Memory B cell (primary cell): ENCODE data around the gene DCAF6.
A peak's percentile ranks its signal among the peaks of the same experiment; 100 is the strongest.

ENCODE experiments used
- ATAC-seq: fragments of 150-1000 bp; cut with Tn5 transposase; 2 replicates; pipeline ENCODE4 v1.10.0; 2021; ENCODE audit warnings: low read depth, mild to moderate bottlenecking, moderate library complexity
- DNase-seq, 2 donors: peaks; one replicate each; pipeline ENCODE4 v3.0.0; 2022; ENCODE audit warnings: low spot score in 2 of 2
- H3K27ac Mint-ChIP-seq: one replicate; pipeline ENCODE4 v1.8.0; 2022; ENCODE audit warnings: mild to moderate bottlenecking, moderate library complexity, mixed read lengths
- H3K27me3 Mint-ChIP-seq: one replicate; pipeline ENCODE4 v1.8.0; 2022; ENCODE audit warnings: mixed read lengths
- H3K36me3 Mint-ChIP-seq: one replicate; pipeline ENCODE4 v1.8.0; 2022; ENCODE audit warnings: mild to moderate bottlenecking, mixed read lengths
- H3K4me1 Mint-ChIP-seq: one replicate; pipeline ENCODE4 v1.8.0; 2022; ENCODE audit warnings: mixed read lengths
- H3K4me3 Mint-ChIP-seq: one replicate; pipeline ENCODE4 v1.8.0; 2022; ENCODE audit warnings: mild to moderate bottlenecking, moderate library complexity, mixed read lengths
- H3K9me3 Mint-ChIP-seq: one replicate; pipeline ENCODE4 v1.8.0; 2022; ENCODE audit warnings: mixed read lengths

DCAF6 gene

GRCh38 chr1:167929725-167930124 lies 6.8 kb upstream of the DCAF6 start:
- no peaks in the 10 kb centered on the region for H3K27me3 Mint-ChIP-seq
- H3K9me3 Mint-ChIP-seq: no peaks in the 10 kb centered on the region
- H3K4me1 Mint-ChIP-seq: peaks cover 11% of the 10 kb centered on the region
- ATAC-seq (no peak), DNase-seq (no peak)
- H3K27ac Mint-ChIP-seq: no peak overlapping the region
- H3K4me3 Mint-ChIP-seq: no peak overlapping the region
- H3K36me3 Mint-ChIP-seq: no peaks in the 10 kb centered on the region

GRCh38 chr1:167933788-167934187 lies 2.7 kb upstream of the DCAF6 start:
- Mint-ChIP-seq H3K4me1 (peaks cover 22% of the 10 kb centered on the region), H3K27ac (no peak overlapping the region), H3K36me3 (no peaks in the 10 kb centered on the region), H3K4me3 (no peak overlapping the region), H3K27me3 (no peaks in the 10 kb centered on the region), H3K9me3 (no peaks in the 10 kb centered on the region)
- DNase-seq (no peak), ATAC-seq (no peak)

- H3K27ac Mint-ChIP-seq: peak overlapping the region; percentile 94
- H3K4me3 Mint-ChIP-seq: peak overlapping the region; percentile 95
- no peaks in the 10 kb centered on the region for H3K27me3 Mint-ChIP-seq
- no peaks in the 10 kb centered on the region for H3K36me3 Mint-ChIP-seq
- DNase-seq (no peak), ATAC-seq (no peak)
- H3K9me3 Mint-ChIP-seq: no peaks in the 10 kb centered on the region
- H3K4me1 Mint-ChIP-seq: peaks cover 22% of the 10 kb centered on the region
Observed at GRCh38 chr1:167934426-167935215, 1.9 kb upstream of the DCAF6 start.

- H3K4me3 Mint-ChIP-seq: peak overlapping the region; percentile 95
- H3K36me3 Mint-ChIP-seq: no peaks in the 10 kb centered on the region
- ATAC-seq: peak; percentile 13
- peak in 1 of 2 donors; percentile 32 for DNase-seq
- no peaks in the 10 kb centered on the region for H3K9me3 Mint-ChIP-seq
- no peaks in the 10 kb centered on the region for H3K27me3 Mint-ChIP-seq
- peak overlapping the region; percentile 94 for H3K27ac Mint-ChIP-seq
- H3K4me1 Mint-ChIP-seq: peaks cover 19% of the 10 kb centered on the region
Observed at GRCh38 chr1:167935216-167936067, 1.0 kb upstream of the DCAF6 start.

GRCh38 chr1:167936930-167937708 lies 636 bp downstream of the DCAF6 start, which contains the start of gene MPC2:
TSS of gene MPC2 (minus strand) at chr1:167937072. CDS start at chr1:167935841, 1,231 bp downstream.
- Mint-ChIP-seq H3K36me3 (no peaks in the 10 kb centered on the region), H3K4me3 (peak within 1 kb of the TSS; percentile 95), H3K27ac (peak within 1 kb of the TSS; percentile 94), H3K4me1 (peaks cover 19% of the 10 kb centered on the region), H3K27me3 (no peaks in the 10 kb centered on the region), H3K9me3 (no peaks in the 10 kb centered on the region)
- peak in 1 of 2 donors; percentile 54 for DNase-seq
- peak; percentile 14 for ATAC-seq

- Mint-ChIP-seq H3K27ac (peak overlapping the region; percentile 94), H3K4me3 (peak overlapping the region; percentile 95), H3K4me1 (peaks cover 19% of the 10 kb centered on the region), H3K9me3 (no peaks in the 10 kb centered on the region), H3K36me3 (no peaks in the 10 kb centered on the region), H3K27me3 (no peaks in the 10 kb centered on the region)
- no peak for ATAC-seq
- DNase-seq: no peak
Observed at GRCh38 chr1:167937709-167938010, 1.2 kb downstream of the DCAF6 start.

- Mint-ChIP-seq H3K27me3 (no peaks in the 10 kb centered on the region), H3K4me1 (peaks cover 19% of the 10 kb centered on the region)
Observed at GRCh38 chr1:167938080-167938636, 1.7 kb downstream of the DCAF6 start.

GRCh38 chr1:167940264-167940663 lies 3.8 kb downstream of the DCAF6 start:
- ATAC-seq (no peak), DNase-seq (no peak)
- Mint-ChIP-seq H3K4me1 (peaks cover 21% of the 10 kb centered on the region), H3K27me3 (no peaks in the 10 kb centered on the region), H3K36me3 (peaks cover 10% of the 10 kb centered on the region), H3K4me3 (no peak overlapping the region), H3K9me3 (peaks cover 3% of the 10 kb centered on the region), H3K27ac (no peak overlapping the region)

More at GRCh38 chr1:167938080-167938636, 1.7 kb downstream of the DCAF6 start:
- H3K36me3 Mint-ChIP-seq: no peaks in the 10 kb centered on the region
- peak overlapping the region; percentile 75 for H3K4me3 Mint-ChIP-seq
- peak overlapping the region; percentile 94 for H3K27ac Mint-ChIP-seq
- DNase-seq (no peak), ATAC-seq (no peak)
- H3K9me3 Mint-ChIP-seq: no peaks in the 10 kb centered on the region

- H3K36me3 Mint-ChIP-seq: peaks cover 12% of the 10 kb centered on the region
- H3K27ac Mint-ChIP-seq: no peak overlapping the region
- ATAC-seq: no peak
- H3K4me1 Mint-ChIP-seq: peaks cover 32% of the 10 kb centered on the region
- H3K9me3 Mint-ChIP-seq: peaks cover 3% of the 10 kb centered on the region
- no peak overlapping the region for H3K4me3 Mint-ChIP-seq
- no peak for DNase-seq
- no peaks in the 10 kb centered on the region for H3K27me3 Mint-ChIP-seq
Observed at GRCh38 chr1:167943541-167943940, 7.1 kb downstream of the DCAF6 start.

GRCh38 chr1:167947733-167948132 lies 11.2 kb downstream of the DCAF6 start:
- no peaks in the 10 kb centered on the region for H3K27me3 Mint-ChIP-seq
- ATAC-seq (no peak), DNase-seq (no peak)
- H3K36me3 Mint-ChIP-seq: peaks cover 19% of the 10 kb centered on the region
- H3K9me3 Mint-ChIP-seq: peaks cover 3% of the 10 kb centered on the region
- no peak overlapping the region for H3K4me3 Mint-ChIP-seq
- no peak overlapping the region for H3K27ac Mint-ChIP-seq
- peaks cover 34% of the 10 kb centered on the region for H3K4me1 Mint-ChIP-seq

GRCh38 chr1:167949785-167950184 lies 13.3 kb downstream of the DCAF6 start:
- H3K36me3 Mint-ChIP-seq: peaks cover 20% of the 10 kb centered on the region
- no peaks in the 10 kb centered on the region for H3K27me3 Mint-ChIP-seq
- H3K4me1 Mint-ChIP-seq: peaks cover 27% of the 10 kb centered on the region
- ATAC-seq (no peak), DNase-seq (no peak)
- H3K27ac Mint-ChIP-seq: no peak overlapping the region
- H3K9me3 Mint-ChIP-seq: peaks cover 1% of the 10 kb centered on the region
- no peak overlapping the region for H3K4me3 Mint-ChIP-seq

GRCh38 chr1:167950569-167950968 lies 14.1 kb downstream of the DCAF6 start:
- Mint-ChIP-seq H3K27me3 (no peaks in the 10 kb centered on the region), H3K36me3 (peaks cover 19% of the 10 kb centered on the region), H3K27ac (no peak overlapping the region), H3K4me3 (no peak overlapping the region), H3K4me1 (peaks cover 22% of the 10 kb centered on the region), H3K9me3 (no peaks in the 10 kb centered on the region)
- DNase-seq (no peak), ATAC-seq (no peak)

- Mint-ChIP-seq H3K4me1 (peaks cover 2% of the 10 kb centered on the region), H3K27me3 (no peaks in the 10 kb centered on the region), H3K9me3 (no peaks in the 10 kb centered on the region), H3K36me3 (peaks cover 24% of the 10 kb centered on the region), H3K4me3 (no peak overlapping the region), H3K27ac (no peak overlapping the region)
- no peak for DNase-seq
- no peak for ATAC-seq
Observed at GRCh38 chr1:167955915-167956314, 19.4 kb downstream of the DCAF6 start.
